T-cell (primary cell): ENCODE data around the gene TRIM31. TPM values are rescaled to one million over a fixed set of nuclear protein-coding genes. Genes with fewer than 3 reads are reported as not detected.
A peak's percentile ranks its signal among the peaks of the same experiment; 100 is the strongest.

ENCODE experiments used
- ATAC-seq, 4 experiments: fragments of 200-7000 bp in 3 of 4; fragments of 150-1000 bp in 1 of 4; cut with Tn5 transposase; replicated peaks in 1 of 4; 1 replicate in 3 of 4; 2 replicates in 1 of 4; pipeline ENCODE4 v1.10.0; 2021; ENCODE audit warnings: moderate library complexity in 3 of 4, mild to moderate bottlenecking in 2 of 4, moderate number of reproducible peaks in 1 of 4
- CTCF ChIA-PET, 2 donors: fragments of 300-600 bp; sonication (Branson Sonifier 250); formaldehyde crosslinking; loops; one replicate each; lab custom pipeline; 2022; ENCODE audit warnings: antibody characterized with exemption in 2 of 2; lab: Charles Lee
- POLR2A ChIA-PET, 2 donors: fragments of 300-600 bp; sonication (Branson Sonifier 250); formaldehyde crosslinking; loops; one replicate each; lab custom pipeline; 2022; ENCODE audit warnings: antibody characterized with exemption in 2 of 2; lab: Charles Lee
- DNase-seq, 35 experiments: peaks; one replicate each; pipeline versions ENCODE4 v3.0.0 to v3.0.0-alpha.2; 2013 to 2023
- H3K27ac ChIP-seq: one replicate; pipeline ENCODE4 v1.5.1; 2013; ENCODE audit warnings: low read length
- H3K27me3 ChIP-seq, 2 experiments: replicated peaks in 1 of 2; 1 replicate in 1 of 2; 2 replicates in 1 of 2; pipeline versions ENCODE4 v1.6.1 to v1.7.0; 2013; ENCODE audit warnings: low read length in 1 of 2, mixed read lengths in 1 of 2; ENCODE audit not compliant: control insufficient read depth in 2 of 2, insufficient read depth in 2 of 2; ENCODE audit errors: extremely low read depth in 1 of 2
- H3K36me3 ChIP-seq, 2 donors: 1 replicate in 1 of 2; 2 replicates in 1 of 2; pipeline versions ENCODE4 v1.6.1 to v1.7.0; 2013; ENCODE audit warnings: low read length in 1 of 2; ENCODE audit not compliant: control insufficient read depth in 2 of 2, insufficient read depth in 1 of 2; ENCODE audit errors: extremely low read depth in 1 of 2
- H3K4me1 ChIP-seq, 2 experiments: 1 replicate in 1 of 2; 2 replicates in 1 of 2; pipeline versions ENCODE4 v1.6.1 to v1.7.0; 2013; ENCODE audit warnings: low read length in 2 of 2, mixed read lengths in 1 of 2; ENCODE audit not compliant: insufficient read depth in 2 of 2, control insufficient read depth in 1 of 2; ENCODE audit errors: extremely low read depth in 1 of 2
- H3K4me3 ChIP-seq, 2 donors: 1 replicate in 1 of 2; 2 replicates in 1 of 2; pipeline versions ENCODE4 v1.5.1 to v1.7.0; 2013; ENCODE audit warnings: mild to moderate bottlenecking in 2 of 2, low read length in 1 of 2, moderate library complexity in 1 of 2; ENCODE audit not compliant: control insufficient read depth in 1 of 2; ENCODE audit errors: extremely low read depth in 1 of 2
- H3K9me3 ChIP-seq: 2 replicates; pipeline ENCODE4 v1.7.0; 2013
- H3K27ac Mint-ChIP-seq, 2 donors: one replicate each; pipeline ENCODE4 v1.8.0; 2020 to 2021; ENCODE audit warnings: mild to moderate bottlenecking in 2 of 2, mixed read lengths in 2 of 2
- H3K27me3 Mint-ChIP-seq, 2 donors: one replicate each; pipeline ENCODE4 v1.8.0; 2021 to 2022; ENCODE audit warnings: mixed read lengths in 2 of 2
- H3K36me3 Mint-ChIP-seq: one replicate; pipeline ENCODE4 v1.8.0; 2021; ENCODE audit warnings: mixed read lengths
- H3K4me1 Mint-ChIP-seq, 3 donors: one replicate each; pipeline ENCODE4 v1.8.0; 2020 to 2022; ENCODE audit warnings: mixed read lengths in 3 of 3, mild to moderate bottlenecking in 1 of 3
- H3K4me3 Mint-ChIP-seq, 3 donors: one replicate each; pipeline ENCODE4 v1.8.0; 2020 to 2022; ENCODE audit warnings: mild to moderate bottlenecking in 3 of 3, mixed read lengths in 3 of 3, moderate library complexity in 3 of 3
- H3K9me3 Mint-ChIP-seq, 3 donors: one replicate each; pipeline ENCODE4 v1.8.0; 2020 to 2022; ENCODE audit warnings: mixed read lengths in 3 of 3
- WGBS: methylation state at CpG from one replicate; pipeline ENCODE4 v1.1.5; 2013; ENCODE audit warnings: missing lambda C conversion rate; ENCODE audit not compliant: insufficient coverage; 5-methylcytosine and 5-hydroxymethylcytosine counted together
- total RNA-seq, 35 experiments: library from RNA in 6 of 35; stranded (reverse) in 6 of 35; fragments of 120-200 nt in 1 of 35; gene quantifications; one replicate each; pipeline versions ENCODE4 v1.2.1 to v1.2.4 and lab custom pipeline; 2013 to 2026

Gene TRIM31
- total RNA-seq, 5 donors from 2014 or later (not counting 1 experiment from before 2014, with no cell fraction given) = 0.44 TPM; not detected in 4

DNA sequence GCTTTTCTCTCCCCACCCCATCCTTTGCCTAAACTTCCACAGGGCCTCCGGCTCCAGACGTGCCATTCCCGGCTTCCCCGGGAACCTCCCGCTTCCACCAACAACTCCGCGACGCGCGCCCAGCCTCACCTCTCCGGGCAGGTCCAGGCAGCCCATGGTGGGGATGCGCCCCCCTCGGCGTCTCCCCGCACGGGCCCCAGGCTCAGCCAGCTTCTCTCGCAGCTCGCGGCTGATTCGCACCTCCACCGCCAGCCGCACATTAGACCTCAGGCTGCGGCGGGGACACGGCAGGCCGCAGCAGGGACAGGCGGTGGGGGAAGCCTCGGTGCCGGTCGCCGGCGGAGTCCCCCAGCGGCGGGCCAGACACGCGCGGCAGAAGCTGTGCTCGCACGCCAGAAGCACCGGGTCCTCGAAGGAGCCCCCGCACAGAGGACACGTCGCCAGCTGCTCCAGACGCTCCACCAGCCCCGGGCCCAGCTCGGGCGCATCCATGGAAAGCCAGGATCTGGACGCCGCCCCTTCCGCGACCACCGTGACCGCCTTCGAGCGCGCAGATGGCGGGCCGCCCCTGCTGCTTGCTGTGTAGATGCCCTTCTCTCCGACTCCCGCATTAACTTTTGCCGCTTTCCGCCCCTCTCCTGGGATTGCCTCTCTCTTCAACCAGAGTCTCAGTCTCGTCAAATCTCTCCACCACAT lies 37.6 kb downstream of the TRIM31 start, which contains the start of gene RNF39:
Gene RNF39, minus strand, starts transcription at position 676 of the 696 bp plus-strand sequence. Its CDS starts 184 bp downstream, at position 492.
- H3K27me3 Mint-ChIP-seq = peaks cover 44 to 53% of the 10 kb centered on the region in 2 donors
- peaks cover 22 to 43% of the 10 kb centered on the region in 2 experiments for H3K4me1 ChIP-seq
- H3K4me3 ChIP-seq = peak within 1 kb of the TSS; percentile 30 to 61
- H3K27ac Mint-ChIP-seq = no peak within 1 kb of the TSS
- peaks cover 4 to 44% of the 10 kb centered on the region in 2 experiments for H3K27me3 ChIP-seq
- H3K9me3 ChIP-seq = no peaks in the 10 kb centered on the region
- peaks cover 17% of the 10 kb centered on the region for H3K36me3 Mint-ChIP-seq
- H3K4me3 Mint-ChIP-seq = peak within 1 kb of the TSS; percentile 64 to 84 (median 64)
- WGBS = 8% methylated on average over 55 of the region's 64 CpGs
- ChIA-PET CTCF (no interaction called here), POLR2A (no interaction called here)
- ATAC-seq (peak; percentile 25 to 43 (median 34)), DNase-seq (peak in 4 of 35 experiments; percentile 15 to 39 (median 24))
- no peaks in the 10 kb centered on the region for H3K9me3 Mint-ChIP-seq
- peaks cover 0 to 4% of the 10 kb centered on the region in 2 donors for H3K36me3 ChIP-seq
- H3K4me1 Mint-ChIP-seq = peaks cover 56 to 68% (median 61%) of the 10 kb centered on the region in 3 donors
- H3K27ac ChIP-seq = no peak within 1 kb of the TSS

DNA sequence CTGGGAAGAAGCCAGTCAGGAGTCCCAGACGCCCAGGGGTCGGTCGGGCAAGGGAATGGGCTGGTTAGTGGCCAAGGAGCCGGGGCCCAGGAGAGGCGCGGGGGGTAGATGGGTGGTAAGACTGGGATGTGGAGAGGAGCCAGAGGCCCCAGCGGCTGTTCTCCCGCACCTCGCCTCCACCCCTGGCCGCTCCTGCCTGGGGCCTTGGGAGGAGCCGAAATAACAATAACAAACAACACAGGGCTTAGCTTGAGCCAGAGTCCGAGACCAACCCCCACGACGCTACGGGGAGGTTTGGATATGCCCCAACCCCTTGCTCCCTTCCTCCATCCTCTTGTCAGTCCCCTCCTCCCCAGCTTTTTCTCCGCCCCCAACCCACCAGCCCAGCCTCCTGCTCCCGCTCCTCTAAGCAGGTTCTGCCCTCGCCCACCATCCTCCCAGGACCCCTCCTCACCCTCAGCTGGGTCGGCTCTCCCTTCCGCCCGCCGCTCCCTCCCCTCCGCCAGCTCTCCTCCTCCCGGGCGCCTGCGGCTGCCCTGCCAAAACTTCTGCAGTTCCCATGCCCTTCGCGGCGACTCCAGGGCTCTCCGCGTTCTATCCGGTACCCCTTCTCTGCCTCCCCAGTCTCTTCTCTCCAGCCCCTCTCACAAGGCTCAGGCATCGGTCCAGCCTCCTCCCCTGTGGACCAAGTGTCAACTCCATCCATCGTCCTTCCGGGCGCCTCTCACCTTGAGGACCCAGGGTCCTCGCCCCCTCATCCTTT lies 38.4 kb downstream of the TRIM31 start:
- peak in 3 of 4 experiments; percentile 12 to 19 (median 15) for ATAC-seq
- DNase-seq = peak in 1 of 35 experiments; percentile 15
- no peak overlapping the region for H3K27ac ChIP-seq
- peaks cover 22 to 43% of the 10 kb centered on the region in 2 experiments for H3K4me1 ChIP-seq
- H3K9me3 Mint-ChIP-seq = no peaks in the 10 kb centered on the region
- POLR2A ChIA-PET = no interaction called here
- peak overlapping the region; percentile 60 to 84 (median 64) for H3K4me3 Mint-ChIP-seq
- peaks cover 24% of the 10 kb centered on the region for H3K36me3 Mint-ChIP-seq
- CTCF ChIA-PET = interaction anchor here in 1 of 2 donors (0.6 kb wide), 1 partner anchor 57 kb away, joined by 3 read pairs; no protein-coding TSS in a partner anchor
- H3K4me1 Mint-ChIP-seq = peaks cover 60 to 72% (median 68%) of the 10 kb centered on the region in 3 donors
- peaks cover 44 to 56% of the 10 kb centered on the region in 2 donors for H3K27me3 Mint-ChIP-seq
- H3K4me3 ChIP-seq = peak overlapping the region; percentile 30 to 61
- H3K9me3 ChIP-seq = no peaks in the 10 kb centered on the region
- H3K27ac Mint-ChIP-seq = no peak overlapping the region
- WGBS = 17% methylated on average over 31 of the region's 37 CpGs
- peaks cover 0 to 44% of the 10 kb centered on the region in 2 experiments for H3K27me3 ChIP-seq
- H3K36me3 ChIP-seq = peaks cover 0 to 11% of the 10 kb centered on the region in 2 donors

DNA sequence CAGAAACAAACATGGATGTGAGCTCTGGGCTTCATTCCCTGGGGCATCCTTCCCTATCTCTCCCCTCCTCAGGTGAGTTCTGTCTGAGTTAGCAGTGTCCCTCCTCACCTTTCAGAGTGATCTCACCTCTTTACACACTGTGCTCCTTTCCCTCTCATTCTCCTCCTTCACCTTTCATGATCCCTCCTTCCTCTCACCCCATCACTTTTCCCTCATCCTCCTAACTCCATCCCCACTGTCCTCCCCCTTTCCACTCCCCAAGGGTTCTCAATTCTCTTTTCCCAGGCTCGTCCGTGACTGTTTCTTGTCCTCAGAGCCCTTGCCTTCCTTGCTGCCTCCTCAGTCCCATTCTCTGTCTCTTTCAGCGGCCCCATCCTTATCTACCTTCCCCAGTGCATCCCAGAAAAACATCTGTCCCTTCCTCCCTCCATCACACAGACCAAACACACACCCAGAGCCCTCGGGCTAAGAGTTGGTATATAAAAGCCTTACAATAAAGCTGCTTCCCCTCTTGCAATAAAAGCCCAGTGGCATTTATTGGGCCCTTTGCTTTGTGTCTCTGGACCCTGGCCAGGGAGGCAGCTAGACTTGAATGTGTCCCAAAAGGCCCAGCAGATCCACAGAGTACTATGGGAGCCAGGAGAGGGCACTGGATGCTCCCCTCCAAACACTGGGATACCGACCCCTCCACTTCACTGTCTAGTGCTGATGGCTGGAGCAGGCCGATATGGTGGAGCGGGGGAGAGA lies 39.2 kb downstream of the TRIM31 start:
- Histone ChIP-seq H3K27me3 (peaks cover 0 to 44% of the 10 kb centered on the region in 2 experiments), H3K4me1 (peaks cover 22 to 43% of the 10 kb centered on the region in 2 experiments), H3K9me3 (no peaks in the 10 kb centered on the region), H3K36me3 (peaks cover 0 to 19% of the 10 kb centered on the region in 2 donors), H3K4me3 (peak overlapping the region in 1 of 2 donors; percentile 61), H3K27ac (no peak overlapping the region)
- peaks cover 44 to 56% of the 10 kb centered on the region in 2 donors for H3K27me3 Mint-ChIP-seq
- DNase-seq (no peak), ATAC-seq (no peak)
- WGBS = 52% methylated on average over 3 of the region's 7 CpGs
- H3K4me1 Mint-ChIP-seq = peaks cover 64 to 74% (median 71%) of the 10 kb centered on the region in 3 donors
- no peaks in the 10 kb centered on the region for H3K9me3 Mint-ChIP-seq
- peak overlapping the region in 2 of 3 donors; percentile 8 to 84 for H3K4me3 Mint-ChIP-seq
- peaks cover 31% of the 10 kb centered on the region for H3K36me3 Mint-ChIP-seq
- CTCF ChIA-PET = interaction anchor here in 1 of 2 donors (0.6 kb wide), 1 partner anchor 58 kb away, joined by 3 read pairs; no protein-coding TSS in a partner anchor
- no peak overlapping the region for H3K27ac Mint-ChIP-seq
- POLR2A ChIA-PET = no interaction called here

DNA sequence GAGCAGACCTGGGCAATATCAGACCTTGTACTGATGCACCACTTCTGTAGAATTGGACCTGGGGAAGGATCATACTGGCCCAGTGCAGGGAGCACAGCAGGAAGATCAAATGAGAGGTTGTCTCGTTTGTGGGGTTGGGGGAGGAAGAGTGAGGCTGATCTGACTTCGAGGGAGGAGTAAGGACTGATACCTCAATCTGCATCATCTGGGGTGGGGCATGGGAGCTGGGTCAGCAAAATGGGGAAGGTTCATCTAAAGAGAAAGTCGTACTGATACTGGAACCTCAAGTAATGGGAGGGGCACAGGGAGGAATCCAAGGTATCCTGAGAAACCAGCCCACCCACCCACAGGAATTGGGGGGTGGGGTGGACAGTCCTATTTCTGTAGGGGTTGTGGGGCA lies 41.0 kb downstream of the TRIM31 start:
- peaks cover 44 to 58% of the 10 kb centered on the region in 2 donors for H3K27me3 Mint-ChIP-seq
- H3K9me3 Mint-ChIP-seq = no peaks in the 10 kb centered on the region
- peak overlapping the region in 1 of 3 donors; percentile 25 for H3K4me3 Mint-ChIP-seq
- H3K27ac ChIP-seq = no peak overlapping the region
- peaks cover 65 to 76% (median 74%) of the 10 kb centered on the region in 3 donors for H3K4me1 Mint-ChIP-seq
- DNase-seq (no peak), ATAC-seq (no peak)
- peak overlapping the region in 1 of 2 donors; percentile 7 for H3K27ac Mint-ChIP-seq
- H3K27me3 ChIP-seq = peaks cover 0 to 44% of the 10 kb centered on the region in 2 experiments
- peaks cover 21 to 42% of the 10 kb centered on the region in 2 experiments for H3K4me1 ChIP-seq
- 44% methylated on average over 1 of the region's 3 CpGs for WGBS
- no peak overlapping the region for H3K4me3 ChIP-seq
- ChIA-PET CTCF (no interaction called here), POLR2A (no interaction called here)
- no peaks in the 10 kb centered on the region for H3K9me3 ChIP-seq
- peaks cover 44% of the 10 kb centered on the region for H3K36me3 Mint-ChIP-seq
- peaks cover 0 to 23% of the 10 kb centered on the region in 2 donors for H3K36me3 ChIP-seq

DNA sequence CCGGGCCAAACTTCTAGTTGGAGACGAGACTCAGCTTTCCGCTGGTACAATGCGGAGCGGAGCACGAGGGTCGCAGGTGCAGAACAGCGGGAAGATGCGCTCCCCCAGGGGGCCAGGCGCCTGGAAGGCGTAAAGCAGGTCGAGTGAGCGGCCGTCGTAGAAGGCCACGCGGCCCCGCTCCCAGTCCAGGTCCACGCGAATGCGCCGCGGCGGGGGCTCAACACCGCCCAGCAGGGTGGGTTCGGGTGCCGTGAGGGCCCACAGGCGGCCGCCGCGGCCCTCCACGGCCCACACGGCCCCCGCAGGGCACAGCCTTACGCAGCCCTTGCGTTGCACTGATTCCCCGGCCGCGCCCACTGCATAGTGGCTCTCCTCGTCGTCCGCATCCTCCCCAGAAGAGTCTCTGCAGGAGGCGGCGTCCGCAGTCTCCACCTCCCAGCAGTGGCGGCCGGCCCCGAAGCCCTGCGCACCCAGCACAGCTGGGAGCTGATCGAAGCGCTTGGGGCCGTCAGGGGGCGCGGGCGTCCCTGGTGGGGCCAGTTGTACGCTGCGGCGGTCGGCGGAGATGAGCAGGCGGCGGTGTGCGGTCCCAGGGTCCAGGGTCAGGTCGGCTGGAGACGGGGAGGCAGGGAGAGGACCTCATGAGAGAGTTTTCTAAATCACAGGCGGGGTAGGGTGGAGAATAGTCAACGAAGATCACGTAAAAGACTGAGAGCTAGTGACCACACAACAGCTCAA lies 41.6 kb downstream of the TRIM31 start:
- no peak for ATAC-seq
- WGBS = 37% methylated on average over 64 of the region's 68 CpGs
- H3K4me1 Mint-ChIP-seq = peaks cover 66 to 76% (median 73%) of the 10 kb centered on the region in 3 donors
- no peak overlapping the region for H3K4me3 ChIP-seq
- H3K27ac Mint-ChIP-seq = peak overlapping the region in 1 of 2 donors; percentile 7
- H3K4me1 ChIP-seq = peaks cover 16 to 39% of the 10 kb centered on the region in 2 experiments
- ChIA-PET CTCF (no interaction called here), POLR2A (no interaction called here)
- peaks cover 38 to 54% of the 10 kb centered on the region in 2 donors for H3K27me3 Mint-ChIP-seq
- no peaks in the 10 kb centered on the region for H3K9me3 Mint-ChIP-seq
- H3K9me3 ChIP-seq = no peaks in the 10 kb centered on the region
- peak in 4 of 35 experiments; percentile 18 to 39 (median 21) for DNase-seq
- peaks cover 0 to 44% of the 10 kb centered on the region in 2 experiments for H3K27me3 ChIP-seq
- H3K27ac ChIP-seq = no peak overlapping the region
- peaks cover 0 to 23% of the 10 kb centered on the region in 2 donors for H3K36me3 ChIP-seq
- peaks cover 44% of the 10 kb centered on the region for H3K36me3 Mint-ChIP-seq
- H3K4me3 Mint-ChIP-seq = peak overlapping the region in 1 of 3 donors; percentile 48
